NK-92 treated with Interleukin-12 subunit alpha and Interleukin-12 subunit beta, amount 100 ng/mL, for 24 hours (cell line): Measurements from ENCODE around the gene ADORA2A.

ENCODE experiments used
- DNase-seq: peaks from one replicate; lab custom pipeline; 2025; lab: John Stamatoyannopoulos, UW

The ADORA2A gene

GRCh38 chr22:24404561-24405275 is 22.7 kb upstream of the ADORA2A start:
- no peak for DNase-seq

- no peak for DNase-seq
Measured at GRCh38 chr22:24405631-24406321, 21.6 kb upstream of the ADORA2A start.

GRCh38 chr22:24406322-24407277 is 20.8 kb upstream of the ADORA2A start:
- no peak for DNase-seq

- DNase-seq: no peak
Measured at GRCh38 chr22:24407278-24407665, 20.1 kb upstream of the ADORA2A start.

DNA sequence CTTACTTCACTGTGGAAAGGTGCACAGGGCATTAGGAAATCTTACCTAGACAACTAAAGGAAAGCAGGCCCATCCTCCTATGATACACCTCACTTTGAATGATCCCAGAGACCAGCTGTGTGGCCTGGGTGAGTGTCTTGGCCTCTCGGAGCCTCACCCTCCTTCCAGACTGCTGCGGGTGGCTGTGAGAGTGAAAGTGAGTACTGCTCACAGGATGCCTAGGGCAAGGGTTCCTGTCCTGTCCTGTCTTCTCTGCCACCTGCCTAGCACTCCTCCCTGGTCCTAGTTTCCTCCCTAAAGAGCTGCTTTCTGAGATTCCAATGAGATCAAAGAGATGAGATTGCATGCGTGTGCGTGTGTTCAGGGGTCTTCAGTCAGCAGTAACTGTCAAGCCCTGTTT is 19.5 kb upstream of the ADORA2A start:
- no peak for DNase-seq

DNA sequence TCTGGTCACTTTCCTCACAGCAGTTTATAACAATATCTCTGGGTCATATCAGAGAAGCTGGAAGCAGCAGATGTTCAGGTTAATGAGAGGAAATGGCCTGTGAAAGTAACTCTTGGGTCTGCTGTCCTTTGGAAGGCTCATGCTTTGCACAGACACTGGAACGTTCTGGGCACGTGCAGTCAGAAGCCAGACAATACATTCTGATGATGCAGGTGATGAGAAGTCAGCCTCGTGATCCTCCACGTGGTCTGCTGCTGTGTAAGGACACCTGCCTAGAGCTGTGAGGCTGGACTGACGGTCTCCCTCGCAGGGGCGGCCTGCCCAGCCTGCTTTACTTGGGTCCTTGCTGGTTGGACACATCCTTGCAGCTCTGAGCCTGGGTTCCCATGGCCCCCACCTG is 18.8 kb upstream of the ADORA2A start:
- DNase-seq: no peak

DNA sequence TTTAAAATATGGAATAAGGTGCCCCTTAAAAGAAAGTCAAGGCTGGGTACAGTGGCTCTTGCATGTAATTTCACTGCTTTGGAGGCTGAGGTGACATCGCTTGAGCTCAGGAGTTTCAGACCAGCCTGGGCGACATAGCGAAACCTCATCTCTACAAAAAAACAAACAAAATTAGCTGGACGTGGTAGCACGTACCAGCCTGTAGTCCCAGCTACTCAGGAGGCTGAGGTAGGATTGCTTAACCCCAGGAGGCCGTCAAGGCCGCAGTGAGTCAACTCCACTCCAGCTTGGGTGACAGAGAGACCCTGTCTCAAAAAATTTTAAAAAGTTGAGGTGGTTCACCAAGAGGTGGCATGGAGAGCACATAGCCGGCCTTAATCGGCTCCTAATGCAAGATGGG is 17.7 kb upstream of the ADORA2A start:
- DNase-seq: no peak

GRCh38 chr22:24410110-24410856 is 17.1 kb upstream of the ADORA2A start:
- peak; percentile 65 for DNase-seq

DNA sequence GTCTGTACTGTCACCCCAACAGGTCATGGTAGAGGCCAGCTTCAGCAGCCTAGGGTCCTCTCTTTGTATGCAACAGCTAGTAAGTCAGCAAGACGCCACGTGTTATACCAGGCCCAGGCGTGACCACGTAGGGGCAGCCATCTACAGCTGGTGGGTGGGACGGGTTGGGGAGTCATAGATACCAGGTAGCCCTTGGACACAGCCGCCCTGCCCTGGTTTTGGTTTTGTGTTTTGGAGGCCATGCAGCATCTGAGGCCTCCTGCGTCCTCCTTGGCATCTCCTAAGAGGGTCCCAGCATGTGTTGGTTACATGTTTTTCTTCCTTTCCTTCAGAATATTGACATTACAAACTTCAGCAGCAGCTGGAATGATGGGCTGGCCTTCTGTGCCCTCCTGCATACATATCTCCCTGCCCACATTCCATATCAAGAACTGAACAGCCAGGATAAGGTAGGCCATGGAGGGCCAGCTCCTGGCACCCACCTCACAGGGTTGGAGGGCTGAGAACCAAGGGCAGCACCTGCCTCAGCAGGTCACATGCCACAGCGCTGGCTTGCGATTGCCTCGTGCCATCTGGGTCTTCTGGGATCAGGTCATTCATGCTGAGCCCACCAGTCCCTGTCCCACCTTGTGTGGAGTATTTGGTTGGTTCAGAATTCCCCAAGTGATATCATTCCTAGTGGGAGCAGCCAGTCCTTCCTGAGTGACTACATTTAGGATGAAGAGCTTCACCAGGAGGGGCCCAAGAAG is 16.0 kb upstream of the ADORA2A start:
- no peak for DNase-seq

GRCh38 chr22:24412274-24412673 is 15.1 kb upstream of the ADORA2A start:
- DNase-seq: no peak

- DNase-seq: no peak
Measured at GRCh38 chr22:24413271-24413670, 14.1 kb upstream of the ADORA2A start.

DNA sequence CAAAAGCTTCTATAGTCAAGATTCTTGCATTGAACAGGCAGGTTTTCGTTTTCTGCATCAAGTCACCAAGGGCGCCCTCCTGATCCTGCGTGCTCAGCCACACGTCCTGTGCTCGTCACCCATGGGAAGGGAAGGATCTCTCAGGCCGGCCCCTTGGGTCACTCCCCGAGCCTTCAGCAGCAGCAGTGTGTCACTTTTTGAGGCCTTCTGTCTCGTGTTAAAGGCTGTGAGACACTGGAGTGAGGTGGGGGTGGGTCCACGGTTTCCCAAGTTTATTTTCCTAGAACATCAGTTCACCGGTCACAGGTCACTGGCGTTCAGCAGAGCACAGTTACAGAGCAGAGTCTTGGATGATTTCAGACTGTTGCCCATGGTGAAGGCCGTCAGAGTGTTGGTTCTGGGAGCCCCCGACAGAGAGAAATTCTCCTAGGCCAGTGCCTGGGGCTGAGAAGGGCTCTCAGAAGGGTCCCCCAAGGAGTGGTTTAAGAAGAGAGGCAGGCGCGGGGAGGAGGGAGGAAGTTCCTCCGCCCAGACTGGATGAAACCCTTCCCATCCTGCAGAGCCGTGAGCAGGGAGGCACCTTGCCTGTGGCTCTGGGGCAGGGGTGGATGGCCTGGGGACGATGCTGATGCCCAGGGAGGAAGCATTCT is 13.5 kb upstream of the ADORA2A start:
- no peak for DNase-seq

GRCh38 chr22:24414523-24414922 is 12.9 kb upstream of the ADORA2A start:
- DNase-seq: no peak

- DNase-seq: no peak
Measured at GRCh38 chr22:24414984-24415945, 12.1 kb upstream of the ADORA2A start.

DNA sequence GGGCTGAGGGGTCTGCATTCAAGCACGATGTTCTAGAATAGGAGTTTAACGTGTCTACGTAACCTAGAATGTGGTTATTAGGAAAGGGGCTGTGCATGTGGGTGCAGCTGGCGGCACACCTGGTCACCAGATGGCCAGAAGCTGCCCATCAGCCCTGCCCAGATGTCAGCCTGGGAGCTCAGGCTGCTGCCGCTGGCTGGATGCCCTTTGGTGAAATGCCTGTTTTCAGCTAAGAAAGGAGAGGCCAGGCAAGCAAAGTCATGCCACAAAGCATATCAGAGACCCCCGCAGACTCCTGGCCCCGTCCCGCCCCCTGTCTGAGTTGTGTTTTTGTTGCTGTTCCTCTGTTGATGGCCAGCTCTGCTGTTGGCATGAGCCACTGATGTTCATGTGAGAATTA is 11.3 kb upstream of the ADORA2A start:
- no peak for DNase-seq

GRCh38 chr22:24416611-24417010 is 10.8 kb upstream of the ADORA2A start:
- DNase-seq: no peak

GRCh38 chr22:24417200-24417599 is 10.2 kb upstream of the ADORA2A start:
- no peak for DNase-seq

DNA sequence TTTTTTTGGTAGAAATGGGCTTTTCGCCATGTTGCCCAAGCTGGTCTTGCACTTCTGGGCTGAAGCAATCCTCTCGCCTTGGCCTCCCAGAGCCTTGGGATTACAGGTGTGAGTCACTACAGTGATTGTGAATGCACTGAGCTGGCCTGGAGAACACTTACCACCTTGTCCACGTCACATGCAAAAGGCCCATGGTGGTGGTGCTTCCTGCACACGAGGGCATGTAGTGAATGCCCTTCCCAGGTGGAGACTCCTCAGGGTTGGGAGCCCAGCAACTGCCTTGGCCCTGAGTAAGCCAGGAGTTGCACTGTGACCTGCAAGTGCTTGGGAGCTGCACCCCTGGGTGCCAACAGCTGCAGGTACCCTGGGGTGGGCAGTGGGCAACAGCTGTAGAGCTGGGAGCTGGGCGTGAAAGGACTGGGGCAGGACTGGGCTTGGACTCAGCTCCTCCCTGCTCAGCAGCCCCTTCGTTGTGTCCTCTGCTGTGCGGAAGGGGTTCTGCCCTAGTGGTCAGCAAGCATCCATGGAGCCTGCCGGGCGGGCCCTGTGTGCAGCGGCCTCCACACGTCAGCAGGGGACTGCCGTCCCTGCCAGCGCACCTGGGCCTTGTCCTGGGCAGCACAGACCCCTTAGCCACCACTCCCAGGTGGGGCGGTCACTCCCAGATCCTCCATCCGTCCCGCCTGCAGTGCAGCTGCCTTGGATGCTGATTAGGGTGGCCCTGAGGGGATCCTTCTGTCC is 9.3 kb upstream of the ADORA2A start:
- DNase-seq: no peak
